PFSK-1 (cell line): ENCODE data around the gene TRAK1.

Source experiments
- FOXP2 ChIP-seq: optimal IDR thresholded peaks from 2 replicates; pipeline ENCODE3; 2011; ENCODE audit warnings: borderline replicate concordance, control low read depth, inconsistent platforms; ENCODE audit not compliant: insufficient read depth; ENCODE audit errors: extremely low read length, extremely low read depth
- POLR2AphosphoS5 ChIP-seq: IDR thresholded peaks from 2 replicates; pipeline ENCODE4 v1.6.1; 2012; ENCODE audit warnings: low read depth, mild to moderate bottlenecking, control low read depth, low read length, moderate library complexity
- REST ChIP-seq, 2 experiments: IDR thresholded peaks; 2 replicates each; pipeline versions ENCODE4 v1.6.1 to v1.8.0; 2011 to 2012; ENCODE audit warnings: low read depth in 2 of 2, low read length in 2 of 2, control low read depth in 1 of 2, inconsistent platforms in 1 of 2, mild to moderate bottlenecking in 1 of 2, moderate library complexity in 1 of 2; ENCODE audit not compliant: insufficient read depth in 1 of 2
- SIN3A ChIP-seq: IDR thresholded peaks from 2 replicates; pipeline ENCODE4 v1.6.1; 2012; ENCODE audit warnings: mild to moderate bottlenecking, low read length, moderate library complexity, borderline replicate concordance; ENCODE audit not compliant: insufficient read depth
- TAF1 ChIP-seq: IDR thresholded peaks from 2 replicates; pipeline ENCODE4 v1.6.1; 2012; ENCODE audit warnings: low read length, control low read depth, borderline replicate concordance; ENCODE audit not compliant: insufficient read depth

Gene TRAK1

GRCh38 chr3:42078677-42079076, 12.5 kb upstream of the TRAK1 start:
- TF ChIP-seq POLR2AphosphoS5, result no peak
- TF ChIP-seq REST (IDR thresholded peaks at IDR 0.05; ENCODE audit: insufficient read depth in 1 of 2, low read depth in 2 of 2, low read length in 2 of 2), result no peak
- TF ChIP-seq FOXP2, result no peak
- no peak for TF ChIP-seq TAF1
- TF ChIP-seq SIN3A, result no peak

GRCh38 chr3:42079701-42080452, 11.3 kb upstream of the TRAK1 start:
- TF ChIP-seq FOXP2 (no peak), SIN3A (no peak), REST (IDR thresholded peaks at IDR 0.05; ENCODE audit: insufficient read depth in 1 of 2, low read depth in 2 of 2, low read length in 2 of 2) (no peak), TAF1 (no peak), POLR2AphosphoS5 (no peak)

GRCh38 chr3:42080453-42080872, 10.7 kb upstream of the TRAK1 start:
- no peak for TF ChIP-seq POLR2AphosphoS5
- no peak for TF ChIP-seq FOXP2
- TF ChIP-seq SIN3A, result no peak
- TF ChIP-seq TAF1, result no peak
- no peak for TF ChIP-seq REST (IDR thresholded peaks at IDR 0.05; ENCODE audit: insufficient read depth in 1 of 2, low read depth in 2 of 2, low read length in 2 of 2)

DNA sequence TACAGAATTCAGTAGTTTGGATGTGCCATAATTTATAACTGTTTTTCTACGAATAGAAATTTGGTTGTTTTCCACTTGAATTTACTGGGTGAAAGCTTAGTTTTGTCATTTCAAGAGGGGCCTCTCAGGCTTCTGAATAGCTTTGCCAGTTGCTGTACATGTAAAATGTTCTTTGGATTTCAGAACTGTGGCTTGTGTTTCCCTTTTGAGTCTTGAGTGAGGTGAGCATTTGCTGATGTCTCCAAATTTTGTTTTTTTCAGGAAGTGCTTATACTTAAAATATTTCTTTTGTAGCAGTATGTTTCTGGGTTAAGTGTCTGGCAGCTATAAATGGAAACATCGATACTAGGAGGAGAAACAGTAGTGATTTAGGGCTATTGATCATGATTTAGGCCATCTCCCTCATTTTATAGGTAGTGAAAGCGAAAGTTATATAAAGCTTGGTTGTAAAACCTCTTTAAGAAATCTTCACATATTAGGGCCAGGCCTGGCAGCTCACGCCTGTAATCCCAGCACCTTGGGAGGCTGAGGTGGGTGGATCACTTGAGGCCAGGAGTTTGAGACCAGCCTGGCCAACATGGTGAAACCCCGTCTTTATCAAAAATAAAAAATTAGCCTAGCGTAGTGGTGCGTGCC, 9.2 kb upstream of the TRAK1 start:
- TF ChIP-seq TAF1 (no peak), SIN3A (no peak), FOXP2 (no peak), REST (IDR thresholded peaks at IDR 0.05; ENCODE audit: insufficient read depth in 1 of 2, low read depth in 2 of 2, low read length in 2 of 2) (no peak), POLR2AphosphoS5 (no peak)
